HG03135 (cell line): ENCODE data around the gene ZNF664.

ENCODE experiments used
- ATAC-seq: cut with Tn5 transposase; IDR thresholded peaks from one replicate; pipeline ENCODE4 v1.9.1; 2021; ENCODE audit warnings: mild to moderate bottlenecking, moderate library complexity; ENCODE audit not compliant: unreplicated experiment

ZNF664 gene

DNA sequence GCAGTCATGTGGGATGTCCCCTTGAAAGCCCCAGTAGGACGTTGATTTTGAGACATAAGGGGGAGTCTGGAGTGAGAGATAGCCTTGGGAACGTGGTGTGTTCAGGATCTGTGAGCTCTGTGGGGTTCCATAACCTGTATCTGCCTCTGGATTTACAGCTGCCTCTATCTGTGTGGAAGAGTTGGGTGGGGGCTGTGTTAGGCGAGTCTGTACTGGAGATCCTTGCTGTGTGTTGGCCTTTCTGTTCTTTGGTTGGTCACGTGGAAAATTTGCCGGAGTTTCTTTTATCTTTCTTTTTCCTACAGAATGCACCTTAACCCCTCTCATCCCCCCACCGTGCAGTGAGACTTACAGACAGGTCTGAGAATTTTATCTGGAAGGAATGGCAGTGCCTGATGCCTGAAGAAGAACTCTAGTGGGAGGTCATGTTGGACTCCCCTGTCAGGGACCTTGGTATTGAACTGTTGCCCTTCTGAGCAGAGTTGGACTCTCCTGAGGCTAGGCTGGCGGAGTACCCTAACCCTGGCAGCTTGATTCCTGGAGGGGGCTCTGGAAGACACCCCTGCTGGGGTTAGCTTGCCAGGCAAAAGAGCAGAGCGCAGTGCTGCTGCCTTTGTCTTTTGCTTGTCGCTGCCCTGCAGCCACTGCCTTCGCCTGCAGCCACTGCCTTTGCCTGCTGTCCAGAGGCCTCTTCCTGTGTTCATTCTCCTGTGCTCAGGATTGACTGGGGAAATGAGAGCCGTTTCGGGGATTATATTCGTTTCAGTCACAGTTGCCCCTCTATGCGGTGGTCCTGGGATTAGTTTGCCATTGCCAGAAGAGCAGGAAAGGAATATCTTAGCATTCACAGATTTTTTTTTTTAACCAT is 34.1 kb downstream of the ZNF664 start:
- no peak for ATAC-seq

DNA sequence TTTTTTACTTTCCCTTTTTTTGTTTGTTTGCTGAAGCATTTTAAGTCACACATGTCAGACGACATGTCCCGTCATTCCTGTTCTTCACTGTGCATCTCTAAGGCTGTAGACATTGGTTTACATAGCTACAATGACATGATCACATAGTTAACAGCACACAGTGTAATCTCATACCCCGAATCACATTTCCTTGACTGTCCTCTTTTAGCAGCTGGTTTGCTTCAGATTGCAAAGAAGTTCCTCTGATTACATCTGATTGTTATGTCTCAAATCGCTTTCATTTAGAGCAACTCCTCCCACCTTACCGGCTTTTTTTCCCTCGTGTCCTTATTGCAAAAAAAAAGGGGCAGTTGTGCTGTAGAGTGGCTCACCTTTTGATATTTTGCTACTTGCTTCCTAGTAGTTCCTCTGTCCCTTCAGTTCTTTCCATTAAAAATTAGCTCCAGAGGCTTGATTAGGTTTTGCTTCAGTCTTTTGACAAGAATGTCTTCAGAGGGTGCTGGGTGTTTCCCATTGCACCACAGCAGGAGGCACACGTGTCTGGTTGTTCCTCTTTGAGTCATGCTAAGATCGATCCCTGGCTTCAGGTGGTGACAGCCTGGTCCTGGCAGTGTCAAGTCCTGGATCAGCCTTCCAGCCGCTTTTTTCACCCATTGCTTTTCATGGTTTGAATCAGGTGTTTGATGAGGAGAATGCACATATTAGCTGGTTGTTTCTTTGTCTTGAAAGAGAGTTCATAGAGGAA is 35.0 kb downstream of the ZNF664 start:
- ATAC-seq: no peak

DNA sequence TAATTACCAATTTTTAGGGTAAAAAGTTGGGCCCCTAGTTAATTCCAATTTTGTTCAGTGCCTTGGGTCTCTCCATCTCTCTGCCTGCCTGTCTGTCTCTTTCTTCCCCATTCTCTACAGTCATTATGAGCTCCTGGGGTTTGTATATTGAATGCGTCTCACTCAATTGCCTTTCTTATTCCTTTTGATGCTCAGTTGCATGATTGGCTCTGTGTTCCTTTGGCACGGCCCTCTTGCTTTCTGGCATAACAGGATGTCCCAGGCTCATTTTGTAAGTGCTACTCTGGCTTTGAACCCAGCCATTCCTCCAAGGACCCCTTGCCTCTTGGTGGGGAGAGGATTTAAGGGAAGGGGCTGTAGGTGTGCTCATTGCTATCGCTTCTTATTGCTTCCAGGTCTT is 35.6 kb downstream of the ZNF664 start:
- ATAC-seq: no peak

DNA sequence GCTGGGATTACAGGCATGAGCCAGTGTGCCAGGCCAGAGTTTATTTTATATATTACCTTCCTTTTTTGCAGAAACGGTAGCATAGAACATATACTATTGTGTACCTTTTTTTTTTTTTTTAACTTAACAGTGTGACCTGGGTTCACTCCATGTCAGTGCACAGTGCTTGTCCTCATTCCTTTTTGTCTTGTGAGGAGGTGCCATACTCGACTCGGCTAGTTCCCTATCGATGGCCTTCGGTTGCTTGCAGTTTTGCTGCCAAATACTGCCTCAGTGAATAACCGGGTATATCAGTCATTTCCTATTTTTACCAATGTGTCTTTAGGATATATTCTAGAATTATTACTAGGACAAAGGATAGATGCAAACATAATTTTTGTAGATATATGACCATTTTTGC is 36.8 kb downstream of the ZNF664 start:
- no peak for ATAC-seq

DNA sequence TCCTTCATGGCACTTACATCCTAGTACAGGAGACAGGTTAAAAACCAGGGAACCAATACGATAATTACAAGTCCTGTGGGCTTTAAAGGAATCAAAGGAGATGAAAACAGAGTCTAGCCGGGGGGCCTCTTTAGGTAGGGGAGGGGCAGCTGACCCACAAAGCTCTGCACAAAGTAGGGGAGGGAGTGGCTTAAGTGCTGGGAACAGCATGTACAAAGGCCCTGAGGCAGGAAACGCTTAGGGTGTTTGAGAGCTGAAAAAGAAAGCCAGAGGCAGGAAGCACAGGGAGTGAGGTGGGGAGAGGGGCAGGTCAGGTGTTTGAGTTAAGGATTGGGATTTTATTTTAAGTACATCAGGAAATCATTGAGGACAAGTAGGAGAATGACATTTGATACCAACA is 37.7 kb downstream of the ZNF664 start:
- ATAC-seq: no peak

DNA sequence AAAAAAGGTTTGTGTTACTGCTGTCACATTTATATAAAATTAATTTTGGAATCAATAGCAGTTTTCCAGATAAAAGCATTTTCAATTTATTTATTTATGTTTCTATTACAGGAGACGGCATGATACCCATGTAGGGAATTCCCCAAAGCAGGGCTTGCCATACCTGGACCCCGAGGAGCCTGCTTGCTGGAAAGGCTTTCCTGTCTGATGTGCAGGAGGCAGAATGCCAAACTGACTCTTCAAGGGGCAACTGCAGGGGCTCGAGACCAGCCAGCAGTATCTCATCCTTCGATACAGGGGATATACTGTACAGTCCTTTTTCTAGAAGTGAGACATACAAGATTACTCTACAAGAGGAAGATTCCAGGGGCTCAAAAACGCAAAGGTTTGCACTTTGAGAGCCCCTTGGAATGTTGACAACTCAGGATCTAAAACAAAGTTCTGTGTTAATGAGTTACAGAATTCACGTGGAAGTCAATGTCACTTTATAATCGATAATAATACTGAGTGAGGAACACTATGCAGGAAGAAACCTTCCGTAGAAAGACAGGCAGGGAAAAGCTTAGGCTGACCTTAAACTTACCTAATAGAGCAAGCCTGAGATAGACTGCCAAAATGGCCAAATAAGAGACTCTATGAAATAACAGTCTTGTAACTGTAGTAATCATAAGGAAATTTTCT is 38.6 kb downstream of the ZNF664 start:
- ATAC-seq: no peak

DNA sequence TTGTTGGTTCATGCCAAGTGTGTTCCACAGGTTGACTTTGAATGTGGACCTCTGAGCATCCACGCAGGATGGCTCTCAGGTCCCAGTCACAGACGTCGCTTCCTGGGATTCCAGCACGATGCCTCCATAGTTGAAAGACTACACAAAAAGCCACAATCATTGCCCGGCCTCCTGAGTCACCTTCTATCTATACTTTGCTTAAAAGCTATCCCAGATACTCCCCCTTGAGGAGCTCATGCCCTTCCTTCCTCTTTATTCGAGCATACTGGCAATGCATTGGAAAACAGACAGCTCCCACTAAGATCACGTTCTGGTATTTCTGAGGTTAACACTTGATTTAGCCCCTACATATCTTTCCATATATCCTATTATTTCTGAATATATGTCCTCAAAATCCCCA is 40.1 kb downstream of the ZNF664 start:
- no peak for ATAC-seq

DNA sequence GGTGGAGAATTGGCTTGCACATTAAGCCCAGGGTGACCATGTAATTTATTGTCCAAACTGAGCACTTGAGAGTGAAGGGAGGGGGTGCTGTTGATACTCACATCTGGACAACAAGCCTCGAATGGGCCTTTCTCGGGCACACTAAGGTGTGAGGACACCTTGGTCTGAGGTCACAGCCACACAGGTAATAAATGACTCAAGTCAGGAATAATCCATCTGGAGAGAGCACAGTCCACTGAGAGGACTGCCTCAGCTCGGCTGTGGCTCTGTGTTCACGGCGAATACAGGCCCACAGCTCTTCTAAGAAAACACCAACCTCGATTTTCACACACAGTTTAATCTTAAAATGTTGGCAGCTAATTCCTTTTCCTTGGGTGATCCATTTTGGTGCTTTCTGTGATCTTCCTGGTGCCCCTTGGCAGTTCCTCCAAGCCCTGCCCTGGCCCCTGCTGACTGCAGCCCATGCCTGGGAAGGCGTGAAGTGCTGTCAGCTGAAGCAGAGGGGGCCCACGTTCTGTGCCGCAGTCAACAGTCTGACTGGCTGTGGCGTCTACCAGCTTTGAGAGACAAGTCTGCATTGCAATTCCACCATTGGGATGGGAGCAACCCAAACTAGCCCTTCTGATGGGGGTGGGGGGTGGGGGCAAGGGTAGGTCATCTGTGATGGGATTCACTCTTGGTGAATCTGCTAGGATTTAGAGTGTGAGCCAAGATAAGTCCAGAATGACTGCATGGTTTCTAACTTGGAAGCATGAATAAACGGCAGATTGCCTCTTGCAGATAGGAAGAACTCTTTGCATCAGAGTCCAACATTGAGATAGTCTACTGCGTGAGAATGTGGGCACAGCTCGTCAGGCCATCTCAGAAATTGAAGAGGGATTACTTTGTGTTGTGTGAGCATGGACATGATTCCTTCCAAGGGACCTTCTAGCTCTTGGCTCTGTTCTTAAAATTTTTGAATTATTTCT is 42.8 kb downstream of the ZNF664 start:
- no peak for ATAC-seq

DNA sequence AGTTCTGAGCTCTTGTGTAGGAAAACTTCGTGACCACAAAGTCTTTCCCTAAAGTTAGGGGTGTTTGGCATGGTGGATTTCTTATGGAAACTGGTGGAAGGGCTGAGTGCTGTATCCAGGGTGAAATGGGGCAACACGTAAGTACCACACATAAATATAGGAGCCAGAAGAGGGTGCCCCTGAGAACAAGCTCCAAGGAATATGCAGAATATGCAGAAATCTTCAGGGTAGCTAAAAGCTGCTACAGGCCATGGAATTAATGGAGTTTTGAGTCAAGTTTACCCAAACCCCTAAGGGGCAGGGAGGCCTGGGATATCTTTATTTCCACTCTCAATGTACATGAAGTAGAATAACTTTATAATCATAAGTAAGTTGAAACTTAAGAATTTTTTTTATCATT is 44.0 kb downstream of the ZNF664 start:
- no peak for ATAC-seq

DNA sequence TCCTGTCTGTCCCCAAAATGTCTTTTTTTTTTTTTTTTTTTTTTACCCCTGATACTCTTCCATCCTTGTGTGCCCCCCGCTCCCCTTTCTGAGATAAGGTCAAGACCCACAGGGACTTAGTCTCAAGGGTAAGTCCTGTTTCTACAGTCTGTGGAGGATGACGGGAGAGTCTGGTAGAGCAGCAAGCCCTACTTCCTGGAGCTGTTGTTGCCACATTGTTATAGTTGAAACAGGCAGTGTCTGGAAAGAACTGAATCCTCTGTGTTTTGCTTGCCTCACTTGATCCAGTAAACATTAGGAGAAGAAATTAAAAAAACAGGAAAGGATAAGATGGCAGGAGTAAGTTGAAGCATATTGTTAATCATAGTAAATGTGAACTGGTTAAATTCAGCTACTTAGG is 45.5 kb downstream of the ZNF664 start:
- no peak for ATAC-seq

DNA sequence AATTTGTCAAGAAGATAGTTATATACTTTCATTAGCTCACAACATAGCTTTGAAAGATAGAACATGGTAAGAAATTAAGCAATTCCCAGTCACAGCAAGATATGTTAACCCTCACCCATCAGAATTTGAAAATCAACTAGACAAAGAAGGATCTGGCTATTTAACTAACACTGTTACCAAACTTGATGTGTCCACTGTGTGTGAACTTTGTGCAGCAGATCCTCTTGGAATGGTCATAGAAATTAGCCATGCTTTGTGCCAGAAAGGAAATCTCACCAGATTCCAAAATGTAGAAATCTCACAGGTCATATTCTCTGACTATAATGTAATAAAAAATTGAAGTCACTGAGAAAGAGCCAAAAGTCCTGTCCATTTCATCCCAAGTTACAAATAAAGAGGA is 46.1 kb downstream of the ZNF664 start:
- no peak for ATAC-seq

DNA sequence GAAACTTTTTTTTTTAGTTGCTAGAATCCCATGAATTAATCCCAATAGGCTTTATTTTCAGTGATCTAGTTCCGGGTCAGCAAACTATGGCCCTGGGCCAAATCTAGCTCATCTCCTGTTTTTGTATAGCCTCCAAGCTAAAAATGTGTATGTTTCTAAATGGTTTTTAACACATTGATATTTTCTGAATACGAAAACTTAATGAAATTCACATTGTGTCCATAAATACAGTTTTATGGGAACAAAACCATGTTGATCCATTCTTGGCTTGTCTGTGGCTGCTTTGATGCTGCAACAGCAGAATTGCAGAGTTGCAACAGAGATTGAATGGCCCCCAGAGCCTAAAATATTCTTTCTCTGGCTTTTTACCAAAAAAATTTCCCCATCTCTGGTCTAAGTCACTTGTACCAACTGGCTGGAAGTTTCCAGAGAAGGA is 47.5 kb downstream of the ZNF664 start:
- no peak for ATAC-seq

DNA sequence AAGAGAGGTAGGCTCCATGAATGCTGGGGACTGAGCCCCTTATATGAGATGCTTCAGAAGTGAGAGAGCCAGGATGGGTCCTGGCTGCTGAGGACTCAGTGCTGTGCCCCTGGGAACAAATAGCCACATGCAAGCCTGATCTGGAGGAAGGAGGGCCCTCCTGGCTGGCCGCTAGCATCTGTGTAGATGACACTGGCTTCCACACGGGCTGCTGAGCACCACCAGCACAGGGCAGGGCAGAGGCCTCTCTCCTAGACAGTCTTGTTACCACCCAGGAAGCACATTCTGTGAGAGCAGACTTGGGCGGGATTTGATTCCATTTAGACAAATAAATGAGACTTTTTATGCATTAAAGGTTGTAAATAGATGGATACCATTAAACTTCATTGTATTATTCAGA is 48.0 kb downstream of the ZNF664 start:
- ATAC-seq: no peak

DNA sequence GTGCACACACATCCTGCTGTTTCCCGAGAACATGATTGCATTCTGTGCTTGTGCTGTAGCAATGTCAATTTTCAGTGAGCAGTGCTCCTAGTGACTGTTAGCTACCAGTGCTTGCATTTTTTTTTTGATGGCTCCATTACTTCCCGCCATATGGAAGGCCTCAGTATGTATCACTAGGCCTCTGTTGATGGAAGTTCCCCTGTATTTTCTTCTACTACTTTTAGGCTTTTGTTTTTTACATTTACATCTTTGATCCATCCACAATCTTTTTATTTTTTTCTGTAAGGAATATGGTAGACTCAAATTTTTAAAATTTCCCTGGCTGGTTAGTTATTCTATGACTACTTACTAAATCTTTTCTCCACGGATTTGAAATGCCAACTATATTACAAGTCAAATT is 49.1 kb downstream of the ZNF664 start:
- no peak for ATAC-seq

DNA sequence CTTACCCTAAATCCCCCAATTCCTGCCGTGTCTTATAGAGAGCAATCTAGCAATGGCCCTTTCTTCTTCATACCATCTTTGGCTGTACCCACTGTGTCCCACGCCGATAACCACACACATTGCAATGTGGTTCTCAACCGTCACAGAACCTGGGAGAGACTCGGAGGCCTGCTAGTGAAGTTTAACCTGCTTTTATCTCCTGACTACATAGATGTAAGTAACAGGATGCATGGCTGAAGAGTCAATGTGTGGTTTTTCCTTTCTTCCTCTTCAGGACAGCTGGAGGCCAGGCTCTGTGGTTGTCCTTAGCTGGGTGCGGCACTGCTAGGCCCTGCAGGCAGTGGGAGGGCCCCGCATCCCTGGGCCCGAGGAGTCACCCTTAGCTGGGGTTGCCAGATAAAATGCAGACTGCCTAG is 51.3 kb downstream of the ZNF664 start:
- ATAC-seq: no peak

DNA sequence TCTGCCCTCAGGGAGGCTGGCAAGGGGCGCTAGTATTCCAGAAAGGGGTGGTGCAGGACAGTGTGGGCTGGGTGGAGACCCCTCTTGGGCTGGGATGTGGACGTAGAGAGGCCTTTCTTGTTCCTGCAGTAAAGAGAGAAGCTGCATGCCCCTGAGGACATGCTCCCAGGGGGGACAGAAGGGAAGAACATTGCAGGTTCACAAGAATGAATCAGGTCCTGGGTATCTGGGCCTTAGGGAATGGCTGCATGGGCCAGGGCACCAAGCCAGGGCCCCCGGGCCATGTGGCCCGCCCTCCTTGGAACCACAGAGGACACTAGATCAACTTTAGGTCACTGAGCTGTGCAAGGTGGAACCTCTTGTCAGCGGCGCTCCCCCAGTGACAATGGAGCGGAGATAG is 51.8 kb downstream of the ZNF664 start:
- no peak for ATAC-seq

DNA sequence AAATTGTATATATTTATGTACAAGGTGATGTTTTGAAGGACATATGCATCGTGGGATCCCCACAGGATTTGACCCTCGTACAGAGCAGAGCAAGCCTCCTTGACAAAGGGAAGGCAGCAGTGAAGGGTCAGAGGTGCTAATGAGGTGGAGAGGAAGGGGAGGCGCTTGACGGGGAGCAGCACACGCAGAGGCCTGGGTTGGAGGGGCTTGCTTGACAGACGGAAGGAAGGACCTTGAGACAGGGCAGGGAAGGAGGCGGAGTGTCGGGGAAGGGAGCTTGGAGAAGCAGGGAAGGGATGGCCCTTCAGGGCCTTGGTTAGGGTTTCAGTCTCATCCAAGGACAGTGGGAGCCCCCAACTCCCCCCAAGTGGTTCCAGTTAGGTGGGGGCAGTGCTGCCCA is 52.6 kb downstream of the ZNF664 start:
- no peak for ATAC-seq

DNA sequence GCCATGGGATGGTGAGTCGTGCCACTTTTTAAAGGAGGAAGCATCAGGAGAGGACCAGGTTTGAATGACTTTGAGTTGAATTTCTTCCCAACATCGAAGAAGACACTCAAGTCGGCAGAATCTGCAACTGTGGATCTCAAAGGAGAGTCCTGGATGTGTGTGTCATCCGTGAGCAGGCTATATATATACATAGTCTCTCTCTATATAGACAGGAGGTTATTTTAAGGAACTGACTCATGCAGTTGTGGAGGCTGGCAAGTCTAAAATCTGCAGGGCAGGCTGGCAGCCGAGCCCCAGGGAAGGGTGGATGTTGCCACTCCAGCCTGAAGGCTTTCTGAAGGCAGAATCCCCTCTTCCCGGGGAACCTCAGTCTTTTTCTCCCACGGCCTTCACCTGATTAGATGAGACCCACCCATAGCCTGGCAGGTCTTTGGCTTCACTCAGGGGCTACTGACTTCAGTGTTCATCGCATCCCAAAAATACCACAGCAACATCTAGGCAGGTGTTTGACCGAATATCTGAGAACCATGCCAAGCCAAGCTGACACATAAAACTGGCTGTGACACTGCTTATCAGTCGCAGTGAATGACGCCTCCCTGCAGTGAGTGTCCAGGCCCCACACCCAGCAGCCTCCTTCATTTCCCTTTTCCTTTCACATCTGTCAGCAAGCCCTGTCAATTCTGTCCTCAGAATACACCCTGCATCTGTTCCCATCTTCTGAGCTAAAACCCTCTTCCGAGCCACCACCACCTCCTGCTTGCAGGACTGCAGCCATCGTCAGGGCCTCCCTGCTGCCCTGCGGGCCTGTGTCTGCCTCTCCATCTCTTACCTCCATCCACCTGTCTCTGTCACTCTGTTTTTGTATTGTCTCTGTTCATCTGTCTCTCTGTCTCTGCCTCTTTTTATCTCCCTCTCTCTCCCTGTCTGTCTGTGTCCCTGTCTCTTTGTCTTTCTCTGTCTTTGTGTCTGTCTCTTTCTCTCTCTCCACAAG is 54.0 kb downstream of the ZNF664 start:
- ATAC-seq: no peak

DNA sequence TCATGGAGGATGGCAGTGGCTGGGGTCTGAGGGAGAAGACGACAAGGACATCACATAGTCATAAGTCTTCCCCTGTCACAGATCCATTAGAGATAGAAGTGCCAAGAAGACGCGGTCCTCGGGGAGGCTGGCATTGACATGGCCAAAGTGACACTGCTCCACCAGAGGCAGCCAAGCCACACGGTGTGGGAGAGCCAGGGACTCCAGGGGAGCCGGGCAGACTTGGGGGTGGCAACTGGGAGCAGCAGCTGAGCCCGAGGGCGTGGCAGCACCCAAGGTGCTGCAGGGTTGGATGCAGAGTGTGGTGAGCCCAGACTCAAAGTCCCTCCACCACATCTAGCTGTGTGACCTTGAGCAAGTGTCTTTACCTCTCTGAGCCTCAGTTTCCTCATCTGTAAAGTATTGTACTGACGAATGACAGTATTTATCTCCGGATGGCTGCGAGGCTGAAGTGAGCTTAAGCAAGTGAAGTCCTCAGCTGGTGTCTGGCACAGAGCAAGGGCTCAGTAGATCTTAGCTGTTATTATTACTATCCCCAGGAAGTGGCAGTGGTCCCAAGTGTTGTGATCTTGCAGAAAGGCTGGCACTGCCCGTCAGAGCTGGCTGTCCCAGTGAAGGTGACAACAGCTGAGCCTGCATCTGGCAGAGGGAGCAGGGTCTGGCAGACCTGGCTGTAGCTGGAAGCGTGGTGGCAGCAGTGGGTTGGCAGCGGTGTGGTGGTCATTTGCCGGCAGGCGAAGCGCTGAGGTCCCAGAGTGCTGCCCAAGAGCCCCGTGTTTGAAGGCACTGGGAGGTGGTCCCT is 54.9 kb downstream of the ZNF664 start:
- no peak for ATAC-seq
